HG03457 (cell line): ENCODE results near the gene MAMDC2.

Experiments used
- ATAC-seq: cut with Tn5 transposase; IDR thresholded peaks from one replicate; pipeline ENCODE4 v1.9.1; 2021; ENCODE audit warnings: moderate number of reproducible peaks; ENCODE audit not compliant: unreplicated experiment

MAMDC2 gene, protein sequence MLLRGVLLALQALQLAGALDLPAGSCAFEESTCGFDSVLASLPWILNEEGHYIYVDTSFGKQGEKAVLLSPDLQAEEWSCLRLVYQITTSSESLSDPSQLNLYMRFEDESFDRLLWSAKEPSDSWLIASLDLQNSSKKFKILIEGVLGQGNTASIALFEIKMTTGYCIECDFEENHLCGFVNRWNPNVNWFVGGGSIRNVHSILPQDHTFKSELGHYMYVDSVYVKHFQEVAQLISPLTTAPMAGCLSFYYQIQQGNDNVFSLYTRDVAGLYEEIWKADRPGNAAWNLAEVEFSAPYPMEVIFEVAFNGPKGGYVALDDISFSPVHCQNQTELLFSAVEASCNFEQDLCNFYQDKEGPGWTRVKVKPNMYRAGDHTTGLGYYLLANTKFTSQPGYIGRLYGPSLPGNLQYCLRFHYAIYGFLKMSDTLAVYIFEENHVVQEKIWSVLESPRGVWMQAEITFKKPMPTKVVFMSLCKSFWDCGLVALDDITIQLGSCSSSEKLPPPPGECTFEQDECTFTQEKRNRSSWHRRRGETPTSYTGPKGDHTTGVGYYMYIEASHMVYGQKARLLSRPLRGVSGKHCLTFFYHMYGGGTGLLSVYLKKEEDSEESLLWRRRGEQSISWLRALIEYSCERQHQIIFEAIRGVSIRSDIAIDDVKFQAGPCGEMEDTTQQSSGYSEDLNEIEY

DNA sequence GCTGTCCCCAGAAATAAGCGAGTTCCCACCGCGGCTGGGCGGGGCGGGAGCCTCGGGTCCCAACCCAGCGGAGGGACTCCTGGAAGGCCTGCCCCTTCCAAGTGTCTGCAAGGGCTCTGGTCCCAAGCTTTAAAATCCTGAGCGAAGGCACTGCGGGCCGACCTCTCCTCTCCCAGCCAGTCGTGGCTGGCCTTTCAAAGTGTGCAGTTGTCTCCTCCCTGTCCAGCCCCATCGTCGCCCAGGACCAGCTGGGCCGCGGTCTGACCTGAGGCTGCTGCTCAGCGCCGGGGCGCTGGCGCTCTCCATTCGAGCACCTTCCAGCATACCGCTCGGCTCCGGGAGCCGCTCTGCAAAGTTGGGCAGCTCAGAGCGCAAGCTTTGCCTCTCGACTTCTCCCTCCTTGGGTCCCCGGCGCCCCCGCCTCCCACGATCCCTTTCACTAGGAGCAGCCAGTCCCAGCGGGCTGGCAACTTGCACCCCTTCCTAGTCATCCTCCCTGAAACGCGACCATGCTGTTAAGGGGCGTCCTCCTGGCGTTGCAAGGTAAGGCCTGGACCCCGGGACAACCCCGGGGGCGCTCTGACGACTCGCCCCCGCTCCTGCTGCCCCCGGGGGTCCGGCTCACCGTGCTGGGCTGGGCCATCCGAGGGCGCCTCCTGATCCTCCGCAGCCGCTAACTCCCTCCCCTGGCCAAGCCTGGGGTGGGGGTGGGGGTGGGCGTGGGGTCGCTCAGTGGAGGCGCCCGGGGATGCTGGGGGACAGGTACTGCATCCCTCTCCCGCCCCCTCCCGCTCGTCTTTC, at the start of gene MAMDC2:
Gene MAMDC2 (plus strand): TSS at position 160 of the 801 bp plus-strand sequence. CDS start 350 bp downstream, at position 510.
- ATAC-seq, result no peak

DNA sequence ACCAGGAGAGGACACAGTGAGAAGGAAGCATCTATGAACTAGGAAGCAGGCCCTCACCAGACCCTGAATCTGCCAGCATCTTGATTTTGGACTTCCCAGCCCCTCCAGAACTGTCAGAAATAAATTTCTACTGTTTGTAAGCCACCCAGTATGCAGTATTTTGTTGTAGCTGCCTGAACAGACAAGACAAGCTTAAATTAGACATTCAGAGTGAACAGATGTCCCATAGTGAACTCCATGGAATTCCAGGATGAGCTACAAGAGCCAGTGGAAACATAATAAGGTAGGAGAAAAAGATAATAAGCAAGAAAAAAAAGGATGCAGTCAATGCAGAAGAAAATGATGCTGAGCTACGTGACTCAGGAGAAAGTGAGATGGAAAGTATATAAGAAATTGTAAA, 47.8 kb upstream of the MAMDC2 start:
- ATAC-seq, result no peak

DNA sequence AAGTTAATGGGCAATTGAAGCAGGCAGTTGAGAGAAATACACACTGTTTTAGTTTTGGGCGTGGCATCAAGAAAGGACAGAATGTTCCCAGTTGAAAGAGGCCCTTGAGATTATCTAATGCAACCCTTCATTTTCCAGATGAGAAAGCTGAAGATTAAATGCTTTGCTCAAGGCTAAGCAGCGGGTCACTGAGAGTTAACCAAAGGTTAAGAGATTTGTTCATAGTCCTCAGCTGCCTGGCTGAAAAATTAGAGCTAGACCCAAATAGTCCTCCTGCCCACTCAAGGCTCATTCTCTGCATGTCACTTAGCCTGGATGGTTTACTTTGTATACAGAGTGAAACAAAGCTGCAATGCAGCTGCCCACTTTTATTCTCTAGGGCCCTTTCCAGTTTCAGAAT, 46.7 kb upstream of the MAMDC2 start:
- no peak for ATAC-seq

DNA sequence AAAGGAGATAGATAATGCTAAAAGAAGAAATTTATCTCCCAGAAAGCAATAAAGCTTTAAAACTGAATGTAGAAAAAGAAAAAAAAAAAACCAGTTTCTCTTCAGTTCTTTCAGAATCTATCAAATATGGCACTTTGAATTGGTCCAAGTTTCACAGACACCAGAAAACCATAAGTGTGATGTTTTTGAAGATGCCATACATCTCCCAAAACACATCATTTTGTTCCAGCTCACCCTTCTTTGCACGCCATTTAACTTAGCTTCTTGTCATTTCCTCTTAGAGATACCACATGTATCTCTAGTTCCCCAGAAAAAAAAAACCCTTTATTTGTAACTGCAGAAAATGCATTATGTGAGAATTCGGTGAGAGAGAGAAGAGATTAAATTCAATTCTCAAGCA, 46.1 kb upstream of the MAMDC2 start:
- no peak for ATAC-seq

DNA sequence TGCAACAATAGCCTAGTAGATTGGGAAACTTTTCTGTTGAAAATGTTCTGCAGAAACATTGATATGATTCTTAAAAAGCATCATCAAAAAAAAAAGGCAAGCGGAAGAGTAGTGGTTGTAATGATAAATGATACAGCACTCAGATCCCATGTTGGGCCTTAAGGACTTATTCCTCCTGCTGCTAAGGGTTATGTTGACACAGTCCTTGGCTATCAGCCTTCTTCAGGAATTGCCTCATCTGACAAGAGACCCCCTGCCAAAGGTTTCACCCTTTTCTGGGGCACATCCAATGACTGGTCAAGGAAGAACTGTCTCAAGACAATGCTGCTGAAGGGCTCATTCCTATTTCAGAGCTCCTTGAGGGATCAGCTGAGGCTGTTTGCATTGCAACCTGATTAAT, 44.3 kb upstream of the MAMDC2 start:
- no peak for ATAC-seq

DNA sequence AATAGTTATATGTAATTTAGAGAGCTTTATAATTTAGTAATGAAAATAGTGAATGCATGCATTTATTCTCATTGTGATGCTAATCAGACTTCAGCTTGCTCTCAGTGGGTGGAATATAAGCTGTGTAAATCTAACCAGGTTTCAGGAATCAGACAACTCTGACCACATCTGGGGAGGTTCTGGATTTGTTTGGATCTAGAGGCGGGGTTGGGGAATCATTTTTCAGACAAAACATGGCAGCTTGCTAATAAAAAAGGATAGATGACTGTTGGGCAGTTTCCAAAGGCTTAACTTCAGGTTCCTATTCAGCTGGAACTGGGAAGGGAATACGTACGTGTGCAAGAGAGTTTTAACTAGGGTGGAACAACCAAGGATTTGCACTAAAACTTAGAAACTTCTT, 43.2 kb upstream of the MAMDC2 start:
- no peak for ATAC-seq

DNA sequence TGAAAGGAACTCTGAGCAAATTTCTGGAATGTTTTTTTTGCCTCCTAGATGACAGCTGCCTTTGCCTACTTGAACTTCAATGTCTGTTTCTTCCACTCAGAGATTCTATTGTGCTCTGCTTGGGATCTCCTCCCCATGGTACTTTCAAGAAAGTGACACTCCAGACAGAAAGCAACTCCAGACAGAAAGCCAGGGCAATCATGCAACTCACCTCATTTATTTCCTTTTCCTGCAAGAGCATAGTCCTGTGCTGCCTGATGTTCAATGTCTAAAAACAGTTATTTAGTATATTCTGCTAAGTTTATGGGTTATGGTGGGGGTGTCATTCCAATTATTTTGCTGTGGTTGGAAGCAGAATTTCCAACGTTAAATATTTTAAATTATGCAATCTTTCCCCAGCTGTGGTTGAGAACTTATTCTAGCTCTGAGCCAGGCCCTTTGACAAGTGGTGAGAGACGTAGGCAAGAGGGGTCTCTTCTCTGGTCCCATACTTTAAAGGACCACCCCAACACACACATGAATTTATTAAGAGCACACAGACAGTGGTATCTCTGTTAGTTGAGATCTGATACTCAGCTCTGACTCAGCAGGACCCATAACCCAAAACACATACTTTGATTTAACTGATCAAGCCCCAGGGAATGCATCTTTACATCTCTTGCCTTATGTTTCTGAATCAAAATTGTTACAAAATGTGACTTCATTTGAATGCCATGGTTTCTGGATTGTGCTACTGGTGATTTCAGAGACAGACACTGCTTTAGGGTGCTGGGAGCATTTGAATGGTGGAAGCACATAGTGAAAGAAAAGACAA, 39.5 kb upstream of the MAMDC2 start:
- ATAC-seq, result no peak

DNA sequence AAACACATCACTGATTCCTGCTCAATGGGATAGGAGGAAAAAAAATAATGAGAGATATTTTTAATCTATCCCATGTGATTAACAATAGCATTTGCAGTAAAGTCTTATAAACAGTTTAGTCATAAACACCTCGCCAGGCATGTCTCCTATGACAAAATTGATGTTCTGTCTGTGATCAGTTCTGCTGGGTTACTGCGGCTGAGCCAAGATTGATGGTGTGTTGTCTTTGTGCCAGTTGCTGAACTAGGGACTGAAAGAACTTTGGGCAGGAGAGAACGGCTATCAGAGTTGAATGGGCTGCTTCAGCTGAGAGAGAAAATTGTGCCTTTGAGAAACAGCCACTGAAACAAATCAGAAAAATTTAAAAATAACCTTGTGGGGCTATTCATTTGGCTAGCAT, 37.3 kb upstream of the MAMDC2 start:
- no peak for ATAC-seq

DNA sequence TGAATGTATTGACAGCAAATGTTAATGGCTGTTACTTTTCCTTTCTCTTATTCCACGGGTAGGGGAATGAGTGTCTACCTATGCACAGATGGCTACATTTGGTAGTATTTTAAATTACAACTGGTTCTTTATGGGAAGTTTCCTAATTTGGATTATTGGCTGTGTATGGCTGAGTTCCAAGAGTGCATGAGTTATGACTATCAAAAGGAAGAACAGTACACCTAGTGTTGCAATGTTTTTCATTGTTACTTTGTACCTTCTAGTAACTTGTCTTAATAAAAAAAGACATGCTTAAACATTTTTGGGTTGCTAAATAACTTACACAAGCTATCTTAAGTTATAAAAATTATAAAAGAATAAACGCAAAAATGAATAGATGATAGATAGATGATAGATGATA, 35.8 kb upstream of the MAMDC2 start:
- ATAC-seq, result no peak

DNA sequence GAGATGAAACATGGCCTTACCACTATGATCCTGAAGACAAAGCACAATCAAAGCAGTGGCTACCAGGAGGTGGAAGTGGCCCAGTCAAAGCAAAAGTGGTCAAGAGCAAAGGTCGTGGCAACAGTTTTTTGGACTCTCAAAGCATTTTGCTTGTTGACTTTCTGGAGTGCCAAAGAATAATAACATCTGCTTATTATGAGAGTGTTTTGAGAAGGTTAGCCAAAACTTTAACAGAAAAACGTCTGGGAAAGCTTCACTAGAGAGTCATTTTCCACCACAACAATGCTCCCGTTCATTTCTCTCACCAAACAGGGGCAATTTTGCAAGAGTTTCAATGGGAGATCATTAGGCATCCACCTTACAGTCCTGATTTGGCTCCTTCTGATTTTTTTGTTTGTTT, 33.6 kb upstream of the MAMDC2 start:
- no peak for ATAC-seq

DNA sequence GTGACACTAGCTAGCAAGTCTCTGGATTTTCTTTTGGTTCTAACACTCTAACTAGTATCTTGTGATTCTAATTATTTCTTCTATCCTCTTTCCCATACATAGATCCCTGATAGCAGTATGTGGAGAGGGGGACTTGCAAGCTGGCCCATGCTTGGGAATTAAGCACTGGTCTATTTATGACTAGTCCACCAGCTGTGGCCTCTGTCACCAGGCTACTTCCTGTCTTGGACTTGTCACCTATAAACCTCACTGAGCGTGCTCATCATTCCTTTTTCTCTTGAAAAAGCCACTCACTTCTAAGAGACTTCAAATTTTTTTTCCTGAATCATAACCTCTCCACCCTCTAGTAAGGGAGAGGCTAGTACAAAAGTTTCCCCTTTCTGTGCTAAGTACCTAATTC, 32.3 kb upstream of the MAMDC2 start:
- ATAC-seq, result no peak

DNA sequence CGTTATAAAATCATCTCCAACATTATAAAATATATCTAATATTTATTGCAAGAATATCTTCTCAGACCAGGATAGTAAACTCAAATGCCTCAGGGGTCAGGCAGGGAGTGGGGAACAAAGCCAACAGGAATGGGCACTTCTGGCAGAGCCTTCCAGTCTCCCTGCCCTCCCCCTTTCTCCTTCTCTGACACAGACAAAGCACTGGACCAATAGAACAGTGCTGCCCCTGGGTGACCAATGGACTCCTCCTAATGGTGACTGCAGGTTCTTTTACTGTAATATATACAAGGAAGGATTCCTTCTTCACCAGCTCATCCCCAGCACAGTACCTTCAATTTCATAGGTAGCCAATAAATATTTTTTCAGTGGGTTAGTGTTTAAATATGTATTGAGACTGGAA, 31.1 kb upstream of the MAMDC2 start:
- ATAC-seq, result no peak

DNA sequence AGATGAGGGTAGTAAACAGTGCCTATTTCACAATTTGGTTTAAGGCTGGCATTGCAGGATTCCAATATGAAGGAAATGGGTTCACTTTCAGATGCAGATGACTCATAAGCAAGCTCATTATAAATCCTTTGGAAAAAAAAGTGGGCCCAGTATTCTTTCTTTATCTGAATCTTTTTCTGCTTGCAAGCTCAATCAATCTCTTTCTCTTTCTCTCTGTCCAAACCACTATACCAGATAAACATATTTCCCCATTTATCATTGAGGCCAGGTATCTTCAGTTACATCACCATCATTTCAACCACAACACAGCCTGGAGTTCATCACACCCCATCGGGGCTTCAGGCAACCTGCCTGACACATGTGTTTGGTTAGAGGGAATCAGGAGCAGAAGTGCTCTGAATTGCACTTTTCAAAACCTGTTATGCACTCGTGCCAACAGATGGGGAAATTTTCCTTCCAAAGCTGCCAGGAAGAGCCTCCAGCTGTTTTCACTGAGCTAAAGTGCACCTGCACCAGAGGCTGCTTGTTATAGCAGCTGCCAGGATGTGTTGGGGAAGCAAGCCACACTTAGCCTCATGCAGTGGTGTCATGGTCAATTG, 30.0 kb upstream of the MAMDC2 start:
- no peak for ATAC-seq

DNA sequence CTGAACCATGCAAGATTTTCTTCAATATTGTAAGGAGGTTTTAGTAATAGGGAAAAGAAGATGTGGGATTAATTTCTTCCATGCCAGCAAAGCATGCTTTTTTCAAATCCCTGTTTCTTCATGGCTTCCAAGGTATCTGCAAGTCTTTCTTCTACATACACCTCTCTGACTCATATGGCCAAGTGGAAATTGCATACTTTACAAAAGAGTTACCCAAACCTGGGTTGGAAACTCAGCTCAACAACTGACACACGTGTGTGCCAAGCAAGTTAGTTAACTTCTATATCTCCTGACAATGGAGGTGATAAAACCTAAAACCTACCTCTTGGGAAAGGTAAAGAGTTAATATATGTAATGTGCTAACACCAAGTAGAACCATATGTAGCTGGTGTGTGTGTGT, 28.5 kb upstream of the MAMDC2 start:
- ATAC-seq, result no peak

DNA sequence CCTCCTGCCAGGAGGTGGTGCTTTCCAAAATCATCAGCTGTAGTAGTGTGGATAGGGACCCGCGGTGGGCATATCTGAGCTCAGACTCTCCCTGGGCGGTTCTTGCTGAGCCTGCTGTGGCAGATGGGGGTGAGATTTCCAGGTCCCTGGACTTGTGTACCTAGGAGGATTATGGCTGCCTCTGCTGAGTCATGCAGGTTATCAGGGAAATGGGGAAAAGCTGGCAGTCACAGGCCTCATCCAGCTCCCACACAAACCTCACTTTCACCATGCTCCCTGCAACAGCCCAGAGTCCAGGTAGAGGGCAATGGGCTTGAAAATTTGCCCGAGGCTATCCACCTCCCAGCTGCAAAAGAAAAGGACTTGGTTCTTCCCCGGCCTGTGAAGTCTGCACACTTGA, 23.4 kb upstream of the MAMDC2 start:
- ATAC-seq, result no peak

DNA sequence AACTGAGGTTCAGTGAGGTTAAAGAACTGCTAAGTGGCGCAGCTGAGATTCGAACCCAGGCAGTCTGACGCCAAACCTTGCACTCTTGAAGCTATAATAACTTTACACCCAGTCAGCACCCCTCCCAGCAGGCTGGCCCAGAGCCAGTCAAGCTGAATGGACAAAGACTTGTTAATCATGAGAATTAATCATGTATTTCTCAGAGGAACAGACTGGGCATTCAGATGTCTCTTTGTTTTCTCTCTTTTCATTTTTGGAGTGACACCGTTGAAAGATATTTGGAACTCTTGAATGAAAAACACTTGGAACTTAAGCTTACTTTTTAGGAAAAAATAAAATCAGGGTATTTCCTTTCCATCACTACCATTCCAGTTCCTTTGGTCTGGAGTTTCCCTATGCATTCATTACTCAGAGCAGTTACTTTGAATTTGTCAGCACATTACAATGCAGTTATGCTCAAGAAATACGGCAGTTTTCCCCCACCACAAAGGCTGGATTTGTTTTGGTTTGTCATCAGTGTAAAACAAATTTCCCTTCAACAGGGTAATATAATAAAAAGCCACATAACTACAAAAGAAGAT, 22.6 kb upstream of the MAMDC2 start:
- no peak for ATAC-seq

DNA sequence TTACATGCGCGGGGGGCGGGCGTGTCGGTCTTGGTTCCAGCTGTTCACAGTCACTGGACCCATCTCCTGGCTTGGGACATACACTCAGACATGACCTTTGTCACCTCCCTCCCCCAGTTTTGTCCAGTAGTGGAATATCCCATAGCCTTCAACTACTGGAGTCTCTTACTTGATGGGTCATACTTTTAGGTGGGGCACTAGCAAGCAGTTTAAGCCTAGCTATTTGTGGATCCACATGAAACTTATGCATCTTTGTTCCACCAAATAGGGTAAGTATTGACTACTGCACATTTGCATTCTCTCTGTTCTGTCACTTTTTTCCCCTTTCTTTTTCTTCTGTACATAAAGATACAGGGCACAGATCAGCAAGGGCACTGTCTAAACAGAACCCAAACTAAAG, 15.4 kb upstream of the MAMDC2 start:
- no peak for ATAC-seq

DNA sequence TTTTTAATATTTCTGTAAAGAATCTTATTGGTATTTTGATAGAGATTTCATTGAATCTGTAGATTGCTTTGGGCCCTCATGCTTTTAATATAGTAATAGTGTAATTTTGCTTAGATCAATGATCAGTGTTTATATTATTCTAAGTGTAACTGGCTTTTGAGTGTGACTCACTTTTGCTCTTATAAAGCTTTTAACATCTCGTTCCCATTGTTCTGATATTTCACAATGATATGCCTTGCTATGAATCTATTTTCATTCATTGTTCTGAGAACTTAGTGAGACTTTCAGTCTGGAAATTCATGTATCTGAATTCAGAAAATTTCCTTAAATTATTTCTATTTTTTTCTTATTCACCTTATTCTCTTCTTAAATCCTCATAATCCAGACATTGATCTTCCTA, 13.5 kb upstream of the MAMDC2 start:
- ATAC-seq, result no peak

DNA sequence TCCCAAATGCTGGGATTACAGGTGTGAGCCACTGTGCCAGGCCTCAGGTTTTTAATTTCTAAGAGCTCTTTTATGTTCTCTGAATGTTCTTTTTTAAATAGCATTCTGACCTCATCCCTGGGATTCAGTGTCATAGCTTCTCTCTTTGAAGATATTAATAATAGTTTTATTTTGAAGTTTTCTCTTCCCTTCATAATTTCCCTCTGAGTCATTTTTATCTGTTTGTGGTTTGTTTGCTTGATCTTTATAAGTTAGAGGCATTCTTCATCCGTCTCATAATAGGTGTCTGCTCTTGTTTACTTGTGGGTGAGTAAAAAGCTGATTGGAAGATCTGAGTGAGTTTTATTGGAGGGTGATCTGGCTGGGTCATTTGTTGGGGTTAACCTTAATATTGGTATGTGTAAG, 12.5 kb upstream of the MAMDC2 start:
- ATAC-seq, result no peak

DNA sequence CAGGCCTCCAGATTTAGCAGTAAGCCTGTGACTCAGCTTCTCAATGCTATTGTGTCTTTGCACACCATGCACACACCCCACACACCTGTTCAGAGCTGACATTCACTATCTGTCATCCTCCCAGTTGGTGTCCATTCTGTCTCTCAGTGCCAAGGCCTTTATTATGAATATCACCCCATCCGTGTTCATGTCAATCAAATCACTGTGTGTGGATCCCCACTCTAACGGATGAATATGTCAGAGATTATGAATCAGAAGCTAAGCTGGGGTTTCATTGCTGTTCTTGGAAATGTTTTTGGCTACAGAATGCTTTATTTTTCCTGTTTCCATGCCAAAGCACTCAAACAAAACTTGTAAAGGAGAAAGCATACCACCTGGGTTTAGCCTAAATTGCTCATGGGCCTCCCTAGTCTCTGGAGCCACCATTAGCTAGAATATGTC, 9.4 kb upstream of the MAMDC2 start:
- no peak for ATAC-seq
